ENCODE measurements around the gene CLN3. TPM values are rescaled to one million over a fixed set of nuclear protein-coding genes. Genes with fewer than 3 reads are reported as not detected.

The CLN3 gene
- total and polyA plus RNA-seq, 2 of the 13 experiments (the other 11 are each of a cell fraction or from before 2014, with no cell fraction given) = 23.4 to 46.8 TPM

- TF ChIP-seq ATF7 (IDR thresholded peaks at IDR 0.05) (no peak), ATF7 (CRISPR knock-in tag; IDR thresholded peaks at IDR 0.05) (no peak), ZNF501 (CRISPR knock-in tag; IDR thresholded peaks at IDR 0.05) (0 out of 2 replicates have a peak, but pooled peaks have one; percentile 62), ZNF850 (CRISPR knock-in tag; conservative IDR thresholded peaks at IDR 0.05) (no peak), SMYD3 (CRISPR knock-in tag; IDR thresholded peaks at IDR 0.05) (peak; percentile 79; the same call in 1 of the 2 replicates), ARHGAP35 (CRISPR knock-in tag; IDR thresholded peaks at IDR 0.05; ENCODE audit: borderline replicate concordance) (no peak), ZNF510 (CRISPR knock-in tag; IDR thresholded peaks at IDR 0.05; ENCODE audit: low read depth) (no peak), ZNF746 (CRISPR knock-in tag; IDR thresholded peaks at IDR 0.05) (no peak), HIVEP1 (CRISPR knock-in tag; IDR thresholded peaks at IDR 0.05) (no peak), ADNP (CRISPR knock-in tag; IDR thresholded peaks at IDR 0.05) (no peak), PRPF4 (IDR thresholded peaks at IDR 0.05; ENCODE audit: low read depth, low read length, poor library complexity, severe bottlenecking) (no peak), ZNF441 (CRISPR knock-in tag; IDR thresholded peaks at IDR 0.05; ENCODE audit: borderline replicate concordance) (no peak), ATF7-NPFF (CRISPR knock-in tag; IDR thresholded peaks at IDR 0.05; ENCODE audit: low read depth) (no peak), ZSCAN31 (CRISPR knock-in tag; IDR thresholded peaks at IDR 0.05; ENCODE audit: low read depth) (no peak), MTA3 (CRISPR knock-in tag; IDR thresholded peaks at IDR 0.05) (no peak), SMAD9 (CRISPR knock-in tag; IDR thresholded peaks at IDR 0.05) (no peak), ZBTB38 (CRISPR knock-in tag; IDR thresholded peaks at IDR 0.05) (no peak), ZMYM4 (CRISPR knock-in tag; IDR thresholded peaks at IDR 0.05) (peak; percentile 51; the same call in 1 of the 2 replicates), NPAS2 (CRISPR knock-in tag; IDR thresholded peaks at IDR 0.05; ENCODE audit: borderline replicate concordance) (no peak), ZNF160 (CRISPR knock-in tag; IDR thresholded peaks at IDR 0.05) (no peak), ZBTB7A (CRISPR knock-in tag; IDR thresholded peaks at IDR 0.05) (no peak), POLR2AphosphoS2 (IDR thresholded peaks at IDR 0.05; ENCODE audit: low read depth, low read length) (no peak), FOSL2 (CRISPR knock-in tag; IDR thresholded peaks at IDR 0.05) (no peak), PCBP2 (optimal IDR thresholded peaks at IDR 0.05; ENCODE audit: low read depth, low read length, poor library complexity, severe bottlenecking) (no peak)
- TF ChIP-seq, protein P1, sequence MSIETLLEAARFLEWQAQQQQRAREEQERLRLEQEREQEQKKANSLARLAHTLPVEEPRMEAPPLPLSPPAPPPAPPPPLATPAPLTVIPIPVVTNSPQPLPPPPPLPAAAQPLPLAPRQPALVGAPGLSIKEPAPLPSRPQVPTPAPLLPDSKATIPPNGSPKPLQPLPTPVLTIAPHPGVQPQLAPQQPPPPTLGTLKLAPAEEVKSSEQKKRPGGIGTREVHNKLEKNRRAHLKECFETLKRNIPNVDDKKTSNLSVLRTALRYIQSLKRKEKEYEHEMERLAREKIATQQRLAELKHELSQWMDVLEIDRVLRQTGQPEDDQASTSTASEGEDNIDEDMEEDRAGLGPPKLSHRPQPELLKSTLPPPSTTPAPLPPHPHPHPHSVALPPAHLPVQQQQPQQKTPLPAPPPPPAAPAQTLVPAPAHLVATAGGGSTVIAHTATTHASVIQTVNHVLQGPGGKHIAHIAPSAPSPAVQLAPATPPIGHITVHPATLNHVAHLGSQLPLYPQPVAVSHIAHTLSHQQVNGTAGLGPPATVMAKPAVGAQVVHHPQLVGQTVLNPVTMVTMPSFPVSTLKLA (IDR thresholded peaks at IDR 0.05) = no peak
- TF ChIP-seq, protein P2, sequence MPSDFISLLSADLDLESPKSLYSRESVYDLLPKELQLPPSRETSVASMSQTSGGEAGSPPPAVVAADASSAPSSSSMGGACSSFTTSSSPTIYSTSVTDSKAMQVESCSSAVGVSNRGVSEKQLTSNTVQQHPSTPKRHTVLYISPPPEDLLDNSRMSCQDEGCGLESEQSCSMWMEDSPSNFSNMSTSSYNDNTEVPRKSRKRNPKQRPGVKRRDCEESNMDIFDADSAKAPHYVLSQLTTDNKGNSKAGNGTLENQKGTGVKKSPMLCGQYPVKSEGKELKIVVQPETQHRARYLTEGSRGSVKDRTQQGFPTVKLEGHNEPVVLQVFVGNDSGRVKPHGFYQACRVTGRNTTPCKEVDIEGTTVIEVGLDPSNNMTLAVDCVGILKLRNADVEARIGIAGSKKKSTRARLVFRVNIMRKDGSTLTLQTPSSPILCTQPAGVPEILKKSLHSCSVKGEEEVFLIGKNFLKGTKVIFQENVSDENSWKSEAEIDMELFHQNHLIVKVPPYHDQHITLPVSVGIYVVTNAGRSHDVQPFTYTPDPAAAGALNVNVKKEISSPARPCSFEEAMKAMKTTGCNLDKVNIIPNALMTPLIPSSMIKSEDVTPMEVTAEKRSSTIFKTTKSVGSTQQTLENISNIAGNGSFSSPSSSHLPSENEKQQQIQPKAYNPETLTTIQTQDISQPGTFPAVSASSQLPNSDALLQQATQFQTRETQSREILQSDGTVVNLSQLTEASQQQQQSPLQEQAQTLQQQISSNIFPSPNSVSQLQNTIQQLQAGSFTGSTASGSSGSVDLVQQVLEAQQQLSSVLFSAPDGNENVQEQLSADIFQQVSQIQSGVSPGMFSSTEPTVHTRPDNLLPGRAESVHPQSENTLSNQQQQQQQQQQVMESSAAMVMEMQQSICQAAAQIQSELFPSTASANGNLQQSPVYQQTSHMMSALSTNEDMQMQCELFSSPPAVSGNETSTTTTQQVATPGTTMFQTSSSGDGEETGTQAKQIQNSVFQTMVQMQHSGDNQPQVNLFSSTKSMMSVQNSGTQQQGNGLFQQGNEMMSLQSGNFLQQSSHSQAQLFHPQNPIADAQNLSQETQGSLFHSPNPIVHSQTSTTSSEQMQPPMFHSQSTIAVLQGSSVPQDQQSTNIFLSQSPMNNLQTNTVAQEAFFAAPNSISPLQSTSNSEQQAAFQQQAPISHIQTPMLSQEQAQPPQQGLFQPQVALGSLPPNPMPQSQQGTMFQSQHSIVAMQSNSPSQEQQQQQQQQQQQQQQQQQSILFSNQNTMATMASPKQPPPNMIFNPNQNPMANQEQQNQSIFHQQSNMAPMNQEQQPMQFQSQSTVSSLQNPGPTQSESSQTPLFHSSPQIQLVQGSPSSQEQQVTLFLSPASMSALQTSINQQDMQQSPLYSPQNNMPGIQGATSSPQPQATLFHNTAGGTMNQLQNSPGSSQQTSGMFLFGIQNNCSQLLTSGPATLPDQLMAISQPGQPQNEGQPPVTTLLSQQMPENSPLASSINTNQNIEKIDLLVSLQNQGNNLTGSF (CRISPR knock-in tag; IDR thresholded peaks at IDR 0.05) = no peak
Observed at GRCh38 chr16:28528463-28528867, 36.6 kb upstream of the CLN3 start (continued).

All from HepG2 (cell line).